ENCODE results near the gene CPNE8. TPM values are rescaled to one million over a fixed set of nuclear protein-coding genes. Genes with fewer than 3 reads are reported as not detected.

CPNE8 gene
- total RNA-seq, 1 donor from 2014 or later: 32.6 TPM

GRCh38 chr12:38664661-38665269 lies 240.6 kb downstream of the CPNE8 start:
- no peak for FAIRE-seq

GRCh38 chr12:38662829-38663228 lies 242.6 kb downstream of the CPNE8 start:
- FAIRE-seq (no peak), DNase-seq (ENCODE audit: low spot score in 2 of 2) (no peak)

More at GRCh38 chr12:38664661-38665269, 240.6 kb downstream of the CPNE8 start:
- DNase-seq (ENCODE audit: low spot score in 2 of 2): peak in 1 of 2 donors; percentile 2

DNA sequence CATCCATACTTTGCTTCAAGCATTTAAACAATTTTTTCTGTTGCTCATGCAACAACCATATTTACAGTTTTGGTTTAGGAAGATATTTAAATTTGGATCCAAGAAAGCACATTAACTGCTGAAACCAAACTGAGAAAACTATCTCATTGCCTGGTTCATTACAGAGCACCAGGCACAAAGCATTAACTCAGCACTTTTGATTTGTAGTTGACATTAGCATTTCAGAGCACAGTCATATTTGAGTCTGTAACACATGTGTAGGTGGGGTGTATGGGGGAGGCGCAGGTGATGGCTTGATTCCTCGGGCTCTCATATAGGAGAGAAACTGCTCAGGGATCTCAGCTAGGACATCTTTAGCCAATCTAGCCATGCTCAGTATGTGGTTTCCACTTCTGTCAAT lies 251.7 kb downstream of the CPNE8 start:
- DNase-seq (ENCODE audit: low spot score in 2 of 2) (no peak), FAIRE-seq (no peak)

GRCh38 chr12:38648813-38649212 lies 256.6 kb downstream of the CPNE8 start:
- FAIRE-seq (no peak), DNase-seq (ENCODE audit: low spot score in 2 of 2) (no peak)

DNA sequence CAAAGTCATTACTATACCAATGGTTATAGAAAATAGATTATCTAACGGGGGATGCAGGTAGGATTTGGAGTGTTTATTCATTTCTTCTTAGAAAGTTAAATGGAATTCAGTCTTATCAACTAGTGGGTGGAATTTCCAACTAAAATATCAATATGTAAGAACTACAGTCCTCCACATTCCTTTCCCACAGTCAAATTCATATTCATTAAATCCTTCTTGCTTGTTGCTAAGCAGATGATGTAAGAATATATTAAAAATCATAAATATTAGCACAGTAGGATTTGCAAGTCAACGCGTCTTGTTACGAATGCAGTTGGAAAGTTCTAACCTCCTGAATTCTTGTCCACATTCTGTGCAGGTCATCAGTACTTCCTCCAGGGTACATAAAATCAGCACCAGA lies 259.2 kb downstream of the CPNE8 start:
- no peak for DNase-seq (ENCODE audit: low spot score in 2 of 2)
- FAIRE-seq: no peak

DNA sequence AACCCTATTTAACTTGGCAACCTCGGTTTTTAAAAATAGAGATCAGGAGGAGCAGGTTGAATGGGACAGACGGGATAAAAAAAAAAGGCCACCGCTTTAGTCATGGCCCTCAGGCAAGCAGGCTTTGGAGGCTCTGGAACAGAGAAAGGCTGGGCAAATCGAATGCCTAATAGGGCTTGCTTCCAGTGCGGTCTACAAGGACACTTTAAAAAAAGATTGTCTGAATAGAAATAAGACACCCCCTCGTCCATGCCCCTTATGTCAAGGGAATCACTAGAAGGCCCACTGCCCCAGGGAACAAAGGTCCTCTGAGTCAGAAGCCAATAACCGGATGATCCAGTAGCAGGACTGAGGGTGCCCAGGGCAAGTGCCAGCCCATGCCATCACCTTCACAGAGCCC lies 265.8 kb downstream of the CPNE8 start:
- DNase-seq (ENCODE audit: low spot score in 2 of 2): no peak
- FAIRE-seq: no peak

GRCh38 chr12:38638401-38638800 lies 267.0 kb downstream of the CPNE8 start:
- DNase-seq (ENCODE audit: low spot score in 2 of 2): no peak
- no peak for FAIRE-seq

GRCh38 chr12:38633511-38633910 lies 271.9 kb downstream of the CPNE8 start:
- no peak for FAIRE-seq
- no peak for DNase-seq (ENCODE audit: low spot score in 2 of 2)

GRCh38 chr12:38629064-38629463 lies 276.3 kb downstream of the CPNE8 start:
- no peak for FAIRE-seq
- DNase-seq (ENCODE audit: low spot score in 2 of 2): no peak

DNA sequence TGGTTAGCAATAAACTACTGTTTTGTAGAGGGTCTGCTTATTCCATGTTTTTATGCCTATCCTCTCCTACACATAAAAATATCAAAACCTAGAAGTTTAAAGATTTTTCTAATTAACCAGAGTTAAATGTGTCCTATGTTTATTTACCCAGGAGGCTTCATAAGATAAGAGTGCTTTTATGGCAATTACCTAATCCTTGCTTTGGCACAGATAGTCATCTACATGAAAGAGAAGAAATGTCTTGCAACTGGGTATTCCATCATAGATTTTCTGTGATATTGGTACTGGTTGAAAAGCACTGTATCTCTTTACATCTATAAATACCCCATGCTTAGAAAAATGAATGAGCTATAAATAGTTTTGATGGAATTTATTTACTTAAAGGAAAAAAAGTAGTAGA lies 277.1 kb downstream of the CPNE8 start:
- FAIRE-seq (no peak), DNase-seq (ENCODE audit: low spot score in 2 of 2) (no peak)

- FAIRE-seq (no peak), DNase-seq (ENCODE audit: low spot score in 2 of 2) (no peak)
Measured at GRCh38 chr12:38625306-38625705, 280.1 kb downstream of the CPNE8 start.

DNA sequence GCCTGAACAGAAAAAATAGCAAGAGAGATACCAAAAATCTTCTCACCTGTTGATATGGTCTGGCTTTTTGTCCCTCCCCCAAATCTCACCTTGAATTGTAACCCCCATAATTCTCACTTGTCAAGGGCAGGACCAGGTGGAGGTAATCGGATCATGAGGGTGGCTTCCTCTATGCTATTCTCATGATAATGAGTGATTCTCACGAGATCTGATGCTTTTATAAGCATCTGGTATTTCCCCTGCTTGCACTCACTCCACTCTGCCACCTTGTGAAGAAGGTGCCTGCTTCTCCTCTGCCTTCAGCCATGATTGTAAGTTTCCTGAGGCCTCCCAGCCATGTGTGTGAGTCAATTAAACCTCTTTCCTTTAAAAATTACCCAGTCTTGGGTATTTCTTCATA lies 291.2 kb downstream of the CPNE8 start:
- DNase-seq (ENCODE audit: low spot score in 2 of 2): no peak
- no peak for FAIRE-seq

- DNase-seq (ENCODE audit: low spot score in 2 of 2) (no peak), FAIRE-seq (no peak)
Measured at GRCh38 chr12:38610808-38611350, 294.5 kb downstream of the CPNE8 start.

- DNase-seq (ENCODE audit: low spot score in 2 of 2) (no peak), FAIRE-seq (no peak)
Measured at GRCh38 chr12:38607295-38607694, 298.1 kb downstream of the CPNE8 start.
